Measurements from ENCODE around the gene PDE10A.
"Not testable (repeated sequence)": the region's sequence is repeated elsewhere in the genome, so short reads cannot be mapped to it uniquely, and the experiment has no call there.

The PDE10A gene

GRCh38 chr6:165586706-165587105 is 76.3 kb downstream of the PDE10A start:
- DNase-seq (ENCODE audit: low read depth in 2 of 2) = no peak

DNA sequence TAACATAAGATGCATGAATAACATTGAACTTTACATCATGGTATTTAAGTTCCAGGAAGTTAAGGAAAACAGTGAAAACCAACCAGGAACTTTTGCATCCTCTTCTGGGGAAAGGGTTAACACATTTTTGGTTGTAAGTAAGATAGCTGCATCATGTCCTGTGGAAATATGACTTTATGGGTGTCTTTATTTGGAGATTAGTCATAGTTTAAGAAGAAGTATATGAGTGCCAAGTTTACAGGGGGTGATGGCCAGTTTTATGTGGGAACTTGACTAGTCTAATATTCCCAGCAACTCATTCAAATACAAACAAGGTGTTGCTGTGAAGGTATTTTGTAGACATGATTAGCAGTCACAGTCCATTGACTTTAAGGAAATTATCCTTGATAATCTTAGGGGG is 78.0 kb downstream of the PDE10A start:
- no peak for DNase-seq (ENCODE audit: low read depth in 2 of 2)

DNA sequence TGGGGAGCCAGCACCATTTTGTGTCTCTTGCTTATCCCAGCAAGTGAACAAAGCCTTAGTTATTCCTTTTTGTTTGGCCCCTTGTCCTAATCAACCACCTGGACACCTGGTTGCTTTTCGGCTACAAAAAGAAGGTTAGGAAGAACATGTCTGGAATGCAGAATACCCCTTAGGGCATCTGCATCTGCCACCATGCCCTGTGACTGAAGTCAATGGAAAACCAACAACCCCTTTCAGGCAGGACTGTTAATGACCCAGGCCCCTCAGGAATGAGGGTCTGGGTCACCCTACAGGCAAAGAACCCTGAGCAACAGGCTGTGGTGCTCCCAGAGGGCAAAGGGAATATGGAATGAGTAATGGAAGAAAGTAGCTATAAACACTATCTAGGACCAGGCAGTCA is 78.5 kb downstream of the PDE10A start:
- no peak for DNase-seq (ENCODE audit: low read depth in 2 of 2)

GRCh38 chr6:165581678-165582077 is 81.4 kb downstream of the PDE10A start:
- no peak for DNase-seq (ENCODE audit: low read depth in 2 of 2)

DNA sequence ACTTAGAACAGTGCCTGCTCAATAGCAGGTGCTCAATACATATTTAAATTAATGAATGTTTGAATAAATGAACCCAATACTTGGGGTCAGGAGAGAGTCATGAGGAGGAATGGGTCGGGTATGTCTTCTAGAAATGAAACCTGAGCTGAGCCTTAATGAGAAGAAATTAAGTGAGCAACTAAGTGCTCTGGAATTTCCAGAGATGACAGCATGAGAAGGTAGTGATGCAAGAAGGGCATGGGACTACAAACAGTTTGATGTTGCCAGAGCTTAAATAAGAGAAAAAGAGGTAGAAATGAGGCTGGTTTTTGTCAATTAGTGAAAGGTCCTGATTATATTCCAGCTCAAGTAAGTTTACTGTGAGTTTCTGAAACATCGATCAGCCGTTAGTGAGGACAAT is 82.9 kb downstream of the PDE10A start:
- DNase-seq (ENCODE audit: low read depth in 2 of 2) = no peak

DNA sequence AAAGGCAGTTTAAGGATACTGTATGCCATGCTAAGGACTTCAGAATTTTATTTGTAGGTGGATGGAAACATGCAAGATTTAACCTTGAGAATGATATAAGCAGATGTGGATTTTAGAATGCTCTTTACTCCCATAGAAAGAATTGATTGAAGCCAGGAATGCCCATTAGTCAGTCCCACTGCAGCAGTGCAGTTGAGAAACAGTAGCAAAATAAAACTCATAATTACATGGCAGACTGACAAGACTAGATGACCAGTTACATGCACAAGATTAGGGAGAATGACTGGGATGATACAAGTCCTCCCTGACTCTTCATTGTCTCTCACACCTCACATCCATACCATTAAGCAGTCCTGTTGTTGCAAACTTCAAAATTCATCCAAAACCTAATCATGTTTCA is 83.9 kb downstream of the PDE10A start:
- DNase-seq (ENCODE audit: low read depth in 2 of 2) = no peak

- no peak for DNase-seq (ENCODE audit: low read depth in 2 of 2)
Observed at GRCh38 chr6:165577556-165577955, 85.5 kb downstream of the PDE10A start.

GRCh38 chr6:165575158-165575549 is 87.9 kb downstream of the PDE10A start:
- no peak for DNase-seq (ENCODE audit: low read depth in 2 of 2)

GRCh38 chr6:165574220-165575157 is 88.6 kb downstream of the PDE10A start:
- DNase-seq (ENCODE audit: low read depth in 2 of 2) = no peak

DNA sequence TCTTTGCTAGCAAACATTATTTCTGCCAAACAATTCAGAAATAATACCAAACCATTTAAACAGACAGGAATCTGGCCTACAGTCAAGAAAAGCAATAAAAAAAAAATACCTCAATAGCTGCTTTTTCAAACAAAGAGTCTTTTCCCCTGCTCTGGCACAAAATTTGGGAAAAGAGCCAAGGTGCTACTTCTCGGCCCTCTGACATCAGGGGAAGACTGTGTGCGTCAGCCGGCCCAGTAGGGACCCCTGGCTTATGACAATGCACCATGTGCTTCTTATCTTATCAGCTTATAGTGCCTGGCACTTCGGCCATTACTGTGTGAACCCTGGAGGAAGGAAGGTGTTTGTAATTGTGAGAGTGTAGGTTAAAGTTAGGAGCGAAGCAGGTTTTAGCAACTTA is 89.4 kb downstream of the PDE10A start:
- DNase-seq (ENCODE audit: low read depth in 2 of 2) = peak in 1 of 2 experiments; percentile 13

DNA sequence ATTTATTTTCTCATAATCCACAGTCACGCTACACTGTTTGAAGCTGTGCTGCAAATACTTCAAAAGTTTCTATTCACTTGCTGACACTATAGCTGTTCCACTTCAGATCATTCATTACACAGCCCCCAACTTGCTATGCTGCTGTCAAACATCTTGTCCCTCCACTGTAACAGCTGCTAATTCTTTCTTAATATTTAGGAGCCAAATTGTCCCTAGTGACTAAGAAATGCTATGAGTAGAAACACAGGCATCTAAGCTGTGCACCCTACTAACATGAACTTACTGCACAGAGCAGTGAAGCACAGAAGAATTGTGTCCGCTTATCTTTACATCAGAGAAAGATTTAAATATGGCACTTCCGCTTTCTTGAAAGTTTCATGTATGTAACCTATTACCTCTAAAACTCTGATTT is 91.3 kb downstream of the PDE10A start:
- DNase-seq (ENCODE audit: low read depth in 2 of 2) = no peak

GRCh38 chr6:165571068-165571682 is 91.9 kb downstream of the PDE10A start:
- no peak for DNase-seq (ENCODE audit: low read depth in 2 of 2)

DNA sequence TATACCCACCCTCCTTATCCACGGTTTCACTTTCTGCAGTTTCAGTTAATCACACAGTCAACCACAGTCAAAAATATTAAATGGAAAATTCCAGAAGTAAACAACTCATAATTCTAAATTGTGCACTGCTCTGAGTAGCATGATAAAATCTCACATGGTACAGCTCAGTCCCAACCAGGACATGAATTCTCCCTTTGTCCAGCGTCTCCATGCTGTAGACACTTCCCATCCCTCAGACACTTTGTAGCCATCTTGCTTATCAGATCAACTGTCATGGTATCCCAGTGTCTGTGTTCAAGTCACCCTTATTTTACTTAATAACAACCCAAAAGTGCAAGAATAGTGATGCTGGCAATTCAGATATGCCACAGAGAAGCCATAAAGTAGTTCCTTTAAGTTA is 94.7 kb downstream of the PDE10A start:
- DNase-seq (ENCODE audit: low read depth in 2 of 2) = no peak

DNA sequence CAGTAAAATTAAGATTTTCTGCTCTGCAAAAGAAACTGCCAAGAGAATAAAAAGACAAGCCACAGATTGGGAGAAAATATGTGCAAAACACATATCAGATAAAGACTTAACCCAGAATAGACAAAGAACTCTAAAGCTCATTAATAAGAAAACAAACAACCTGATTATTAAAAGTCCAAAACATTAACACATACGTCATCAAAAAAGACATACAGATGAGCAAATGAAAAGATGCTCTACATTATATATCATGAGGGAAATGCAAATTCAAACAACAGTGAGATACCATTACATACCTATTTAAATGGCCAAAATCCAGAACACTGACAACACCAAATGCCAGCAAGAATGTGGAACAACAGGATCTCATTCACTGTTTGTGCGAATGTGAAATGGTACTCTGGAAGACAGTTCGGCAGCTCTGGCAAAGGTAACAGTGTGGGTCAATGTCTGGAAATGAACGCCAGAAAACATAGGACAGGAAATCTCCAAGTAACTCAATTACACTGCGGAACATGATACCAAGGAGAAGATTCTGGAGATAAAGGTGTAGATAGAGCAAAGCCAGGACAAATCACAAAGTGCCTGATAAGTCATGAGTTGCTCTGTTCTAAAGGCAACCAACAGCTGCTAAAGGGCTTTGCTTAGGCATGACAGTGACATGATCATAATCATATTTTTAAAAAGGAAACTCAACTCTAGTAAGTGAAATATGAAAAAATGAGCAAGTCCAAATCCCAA is 96.8 kb downstream of the PDE10A start:
- DNase-seq (ENCODE audit: low read depth in 2 of 2) = no peak

- no peak for DNase-seq (ENCODE audit: low read depth in 2 of 2)
Observed at GRCh38 chr6:165562421-165563090, 100.5 kb downstream of the PDE10A start.

GRCh38 chr6:165559632-165560031 is 103.4 kb downstream of the PDE10A start:
- DNase-seq (ENCODE audit: low read depth in 2 of 2) = no peak

GRCh38 chr6:165558097-165558496 is 104.9 kb downstream of the PDE10A start:
- DNase-seq (ENCODE audit: low read depth in 2 of 2) = not testable (repeated sequence)

DNA sequence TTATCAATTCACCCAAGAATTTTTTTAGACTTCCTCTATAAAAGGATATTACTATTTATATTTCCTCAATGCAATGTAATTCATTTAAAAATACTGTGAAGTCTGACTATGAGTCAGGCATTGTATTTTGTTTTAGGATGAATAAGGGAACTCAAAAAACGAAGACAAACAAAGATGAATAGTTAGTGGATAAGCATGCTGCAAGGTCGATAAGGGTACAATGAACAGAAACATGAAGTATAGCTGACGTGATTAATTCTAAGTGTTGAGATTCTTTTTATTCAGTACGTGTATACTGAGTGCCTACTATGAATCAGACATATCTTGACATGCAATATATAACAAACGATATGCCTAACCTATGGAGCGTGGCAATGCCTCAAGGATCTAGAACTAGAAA is 105.4 kb downstream of the PDE10A start:
- DNase-seq (ENCODE audit: low read depth in 2 of 2) = no peak

DNA sequence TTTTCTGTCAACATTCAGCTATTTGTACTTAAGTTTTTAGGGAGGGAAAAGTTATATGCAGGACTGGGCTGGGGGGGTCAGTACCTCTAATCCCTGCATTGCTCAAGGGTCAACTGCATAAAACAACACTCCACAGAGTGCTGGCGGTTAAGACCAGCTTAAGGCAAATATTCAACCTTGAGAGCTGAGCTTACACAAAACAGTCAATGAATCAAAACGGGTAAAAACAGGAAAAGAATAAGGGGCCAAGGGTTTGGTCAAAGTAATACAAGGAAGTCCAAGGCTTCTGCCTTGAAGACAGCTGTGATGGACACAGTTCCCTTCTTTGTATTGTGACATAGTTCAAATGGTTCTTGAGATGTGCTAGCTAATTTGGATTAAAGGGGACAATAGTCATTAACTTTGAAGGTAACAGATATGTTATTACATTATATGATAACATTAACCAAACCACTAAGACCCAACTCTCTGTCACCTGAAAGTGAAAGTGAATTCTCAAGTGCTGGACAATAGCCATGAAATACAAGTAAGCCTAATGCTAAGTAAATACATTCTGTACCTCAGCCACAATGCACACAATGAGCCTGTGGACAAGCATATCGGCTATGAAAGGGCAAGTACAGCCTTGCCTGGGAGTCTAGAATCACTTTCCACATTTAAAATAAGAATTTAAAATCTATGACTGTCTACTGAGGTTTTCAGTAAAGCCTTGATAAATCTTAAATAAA is 106.8 kb downstream of the PDE10A start:
- no peak for DNase-seq (ENCODE audit: low read depth in 2 of 2)

- DNase-seq (ENCODE audit: low read depth in 2 of 2) = not testable (repeated sequence)
Observed at GRCh38 chr6:165554644-165555043, 108.4 kb downstream of the PDE10A start.

- no peak for DNase-seq (ENCODE audit: low read depth in 2 of 2)
Observed at GRCh38 chr6:165552248-165552736, 110.7 kb downstream of the PDE10A start.
